ENCODE data around the gene ITGA8.
A peak's percentile ranks its signal among the peaks of the same experiment; 100 is the strongest.
"Not testable (repeated sequence)": the region's sequence is repeated elsewhere in the genome, so short reads cannot be mapped to it uniquely, and the experiment has no call there.

The ITGA8 gene

GRCh38 chr10:15595260-15595659 lies 124.5 kb downstream of the ITGA8 start:
- Histone ChIP-seq H3K36me3 (peaks cover 0 to 92% (median 37%) of the 10 kb centered on the region in 11 experiments; a peak in 13 of 22 replicates), H3K9me3 (replicated peaks in 1 of 11) (no peaks in the 10 kb centered on the region)
- no peak for TF ChIP-seq Cebpa-rat (IDR thresholded peaks at IDR 0.05)

GRCh38 chr10:15591937-15592336 lies 127.8 kb downstream of the ITGA8 start:
- Histone ChIP-seq H3K27ac (no peak overlapping the region), H3K4me3 (no peak overlapping the region), H3K9me3 (replicated peaks in 1 of 11) (no peaks in the 10 kb centered on the region), H4K20me1 (no peaks in the 10 kb centered on the region), H3K4me1 (0 out of 20 replicates have a peak, but pooled peaks cover 0 to 6% (median 0%) of the 10 kb centered on the region in 10 experiments), H3K27me3 (no peaks in the 10 kb centered on the region), H3K36me3 (peaks cover 0 to 72% (median 18%) of the 10 kb centered on the region in 11 experiments; a peak in 13 of 22 replicates), H3K9ac (no peak overlapping the region), H3K4me2 (no peak overlapping the region)
- no peak for TF ChIP-seq Cebpa-rat (IDR thresholded peaks at IDR 0.05)

More at GRCh38 chr10:15595260-15595659, 124.5 kb downstream of the ITGA8 start:
- H3K27me3 ChIP-seq, result no peaks in the 10 kb centered on the region
- H3K4me3 ChIP-seq, result no peak overlapping the region
- H3K9ac ChIP-seq, result no peak overlapping the region
- no peaks in the 10 kb centered on the region for H4K20me1 ChIP-seq
- H3K4me1 ChIP-seq, result peaks cover 0 to 8% (median 0%) of the 10 kb centered on the region in 10 experiments; a peak in 4 of 20 replicates
- no peak overlapping the region for H3K27ac ChIP-seq
- H3K4me2 ChIP-seq, result no peak overlapping the region

GRCh38 chr10:15591431-15591830 lies 128.3 kb downstream of the ITGA8 start:
- H3K4me1 ChIP-seq, result 0 out of 20 replicates have a peak, but pooled peaks cover 0 to 6% (median 0%) of the 10 kb centered on the region in 10 experiments

DNA sequence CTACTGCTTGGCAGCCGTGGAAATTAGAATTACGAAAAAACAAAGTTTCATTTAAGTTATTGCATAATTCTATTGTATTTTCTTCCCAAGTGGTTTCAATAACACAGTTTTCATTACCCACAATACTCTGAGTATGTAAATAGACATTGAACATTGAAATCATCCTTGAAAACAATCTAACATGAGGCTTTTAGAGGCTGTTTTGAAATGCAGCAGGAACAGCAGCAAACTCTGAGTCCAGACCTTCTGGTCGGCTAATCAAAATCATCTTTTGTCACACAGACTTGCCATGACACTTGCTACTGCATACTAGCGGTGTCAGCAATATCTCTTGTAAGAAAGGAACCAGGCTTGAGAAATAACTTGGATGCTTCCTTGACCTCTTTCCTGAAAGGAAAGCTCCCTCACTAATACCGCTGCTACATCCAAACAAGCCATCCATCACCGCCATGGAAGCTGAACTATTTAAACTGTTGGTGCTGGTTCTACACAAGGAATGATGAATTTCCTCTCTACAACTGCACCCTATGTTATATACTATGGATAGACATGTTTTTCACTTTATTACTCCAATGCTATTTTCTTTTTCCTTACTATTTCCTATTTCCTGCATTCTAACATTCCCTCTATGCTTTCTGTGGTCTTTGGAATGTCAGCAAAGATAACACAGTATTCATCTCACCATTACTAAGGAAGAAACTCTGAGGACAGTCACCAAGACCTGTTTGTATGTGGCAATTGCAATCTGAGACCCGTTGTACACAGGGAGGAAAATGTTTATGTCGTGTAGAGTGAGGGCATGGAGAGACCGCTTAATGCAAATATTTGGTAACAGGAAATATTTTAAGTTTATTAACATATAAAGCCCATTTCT lies 130.8 kb downstream of the ITGA8 start:
- no peak overlapping the region for H3K9ac ChIP-seq
- H3K36me3 ChIP-seq, result peaks cover 0 to 51% (median 4%) of the 10 kb centered on the region in 11 experiments; a peak in 11 of 22 replicates
- no peaks in the 10 kb centered on the region for H3K27me3 ChIP-seq
- no peaks in the 10 kb centered on the region for H4K20me1 ChIP-seq
- peaks cover 0 to 24% (median 12%) of the 10 kb centered on the region in 10 experiments; a peak in 13 of 20 replicates for H3K4me1 ChIP-seq
- no peak overlapping the region for H3K4me2 ChIP-seq
- peaks cover 0 to 4% (median 0%) of the 10 kb centered on the region in 11 experiments; a peak in 1 of 22 replicates for H3K9me3 ChIP-seq (replicated peaks in 1 of 11)
- H3K27ac ChIP-seq, result no peak overlapping the region
- no peak for TF ChIP-seq Cebpa-rat (IDR thresholded peaks at IDR 0.05)
- H3K4me3 ChIP-seq, result no peak overlapping the region

More at GRCh38 chr10:15591431-15591830, 128.3 kb downstream of the ITGA8 start:
- Histone ChIP-seq H3K9ac (no peak overlapping the region), H3K27me3 (no peaks in the 10 kb centered on the region), H3K9me3 (replicated peaks in 1 of 11) (no peaks in the 10 kb centered on the region), H3K4me2 (no peak overlapping the region), H3K27ac (no peak overlapping the region), H4K20me1 (no peaks in the 10 kb centered on the region), H3K36me3 (peaks cover 0 to 66% (median 14%) of the 10 kb centered on the region in 11 experiments; a peak in 12 of 22 replicates), H3K4me3 (no peak overlapping the region)
- TF ChIP-seq Cebpa-rat (IDR thresholded peaks at IDR 0.05), result no peak

DNA sequence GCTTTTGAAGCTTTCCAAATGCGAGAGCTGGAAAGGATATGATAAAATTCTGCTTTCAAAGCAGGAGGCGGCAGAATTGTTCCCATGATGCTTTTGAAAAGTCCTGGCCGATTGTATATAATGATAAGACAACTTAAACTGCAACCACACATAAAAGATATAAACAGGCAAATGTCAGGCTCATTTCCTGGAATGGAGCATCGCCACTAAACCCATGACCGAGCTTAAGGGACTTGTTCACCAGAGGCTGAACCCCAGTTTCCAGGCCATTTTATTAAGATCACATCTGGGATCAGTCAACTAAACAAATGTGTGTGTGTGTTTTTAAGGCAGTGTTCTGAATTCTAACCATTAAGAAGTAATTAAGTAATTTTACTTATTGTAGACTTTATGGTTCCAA lies 131.6 kb downstream of the ITGA8 start:
- no peaks in the 10 kb centered on the region for H4K20me1 ChIP-seq
- H3K4me3 ChIP-seq, result no peak overlapping the region
- H3K27me3 ChIP-seq, result no peaks in the 10 kb centered on the region
- H3K4me2 ChIP-seq, result no peak overlapping the region
- no peak overlapping the region for H3K27ac ChIP-seq
- H3K9ac ChIP-seq, result no peak overlapping the region
- H3K36me3 ChIP-seq, result peaks cover 0 to 52% (median 4%) of the 10 kb centered on the region in 11 experiments; a peak in 11 of 22 replicates
- H3K9me3 ChIP-seq (replicated peaks in 1 of 11), result peaks cover 0 to 8% (median 0%) of the 10 kb centered on the region in 11 experiments; a peak in 10 of 22 replicates
- no peak for TF ChIP-seq Cebpa-rat (IDR thresholded peaks at IDR 0.05)
- peaks cover 0 to 24% (median 12%) of the 10 kb centered on the region in 10 experiments; a peak in 13 of 20 replicates for H3K4me1 ChIP-seq

GRCh38 chr10:15587271-15587670 lies 132.5 kb downstream of the ITGA8 start:
- Histone ChIP-seq H3K27me3 (no peaks in the 10 kb centered on the region), H3K4me2 (no peak overlapping the region), H3K9ac (no peak overlapping the region), H3K4me1 (peaks cover 0 to 24% (median 12%) of the 10 kb centered on the region in 10 experiments; a peak in 13 of 20 replicates), H4K20me1 (no peaks in the 10 kb centered on the region), H3K36me3 (peaks cover 0 to 53% (median 5%) of the 10 kb centered on the region in 11 experiments; a peak in 13 of 22 replicates), H3K27ac (no peak overlapping the region), H3K4me3 (no peak overlapping the region), H3K9me3 (replicated peaks in 1 of 11) (peaks cover 0 to 16% (median 9%) of the 10 kb centered on the region in 11 experiments; a peak in 19 of 22 replicates)
- no peak for TF ChIP-seq Cebpa-rat (IDR thresholded peaks at IDR 0.05)

- Histone ChIP-seq H3K4me2 (peak overlapping the region in 7 of 11 experiments; percentile 16 to 52 (median 36); a peak in 12 of 22 replicates), H3K27me3 (no peaks in the 10 kb centered on the region), H3K9me3 (replicated peaks in 1 of 11) (peaks cover 14 to 35% (median 28%) of the 10 kb centered on the region in 11 experiments), H3K36me3 (peaks cover 0 to 56% (median 19%) of the 10 kb centered on the region in 11 experiments; a peak in 16 of 22 replicates), H3K27ac (no peak overlapping the region), H3K9ac (no peak overlapping the region), H3K4me3 (no peak overlapping the region), H3K4me1 (peaks cover 0 to 25% (median 12%) of the 10 kb centered on the region in 10 experiments; a peak in 13 of 20 replicates), H4K20me1 (no peaks in the 10 kb centered on the region)
- no peak for TF ChIP-seq Cebpa-rat (IDR thresholded peaks at IDR 0.05)
Observed at GRCh38 chr10:15585303-15585715, 134.4 kb downstream of the ITGA8 start.

DNA sequence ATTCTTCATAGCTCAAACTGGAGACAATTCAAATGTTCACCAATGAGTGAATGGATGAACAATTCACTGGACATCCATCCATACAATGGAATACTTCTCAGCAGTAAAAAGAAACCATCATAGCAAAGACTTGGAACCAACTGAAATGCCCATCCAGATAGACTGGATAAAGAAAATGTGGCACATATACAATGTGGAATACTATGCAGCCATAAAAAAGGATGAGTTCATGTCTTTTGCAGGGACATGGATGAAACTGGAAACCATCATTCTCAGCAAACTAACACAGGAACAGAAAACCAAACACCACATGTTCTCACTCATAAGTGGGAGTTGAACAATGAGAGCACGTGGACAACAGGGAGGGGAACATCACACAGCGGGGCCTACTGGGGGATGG lies 136.8 kb downstream of the ITGA8 start:
- not testable (repeated sequence) for H3K4me3 ChIP-seq, H3K9ac ChIP-seq, H3K27ac ChIP-seq, H3K27me3 ChIP-seq, H4K20me1 ChIP-seq, H3K4me2 ChIP-seq
- Histone ChIP-seq H3K36me3 (peaks cover 0 to 56% (median 24%) of the 10 kb centered on the region in 11 experiments; a peak in 16 of 22 replicates), H3K4me1 (peaks cover 0 to 29% (median 14%) of the 10 kb centered on the region in 10 experiments; a peak in 13 of 20 replicates), H3K9me3 (replicated peaks in 1 of 11) (peaks cover 14 to 36% (median 29%) of the 10 kb centered on the region in 11 experiments)

- no peak for TF ChIP-seq Cebpa-rat (IDR thresholded peaks at IDR 0.05)
- H3K27ac ChIP-seq, result no peak overlapping the region
- H3K9me3 ChIP-seq (replicated peaks in 1 of 11), result peaks cover 14 to 36% (median 29%) of the 10 kb centered on the region in 11 experiments
- no peaks in the 10 kb centered on the region for H3K27me3 ChIP-seq
- H4K20me1 ChIP-seq, result no peaks in the 10 kb centered on the region
- H3K4me3 ChIP-seq, result no peak overlapping the region
- H3K36me3 ChIP-seq, result peaks cover 0 to 83% (median 39%) of the 10 kb centered on the region in 11 experiments; a peak in 16 of 22 replicates
- peaks cover 0 to 18% (median 7%) of the 10 kb centered on the region in 10 experiments; a peak in 13 of 20 replicates for H3K4me1 ChIP-seq
- H3K9ac ChIP-seq, result no peak overlapping the region
- H3K4me2 ChIP-seq, result peak overlapping the region in 7 of 11 experiments; percentile 13 to 45 (median 30); a peak in 11 of 22 replicates
Observed at GRCh38 chr10:15579605-15580004, 140.1 kb downstream of the ITGA8 start.
